Measurements from ENCODE around the gene CNDP2.

CNDP2 gene

GRCh38 chr18:74457725-74458421 lies 38.3 kb upstream of the CNDP2 start:
- H3K4me3 ChIP-seq = no peak overlapping the region

GRCh38 chr18:74459889-74460288 lies 36.3 kb upstream of the CNDP2 start:
- H3K27me3 ChIP-seq (ENCODE audit: low read depth) = 0 out of 2 replicates have a peak, but pooled peaks cover 3% of the 10 kb centered on the region
- in situ Hi-C loops (cut with MboI; ENCODE audit: low sequenced_read_pairs) = no loop called here

More at GRCh38 chr18:74457725-74458421, 38.3 kb upstream of the CNDP2 start:
- H3K4me1 ChIP-seq = no peaks in the 10 kb centered on the region
- H3K9me3 ChIP-seq = no peaks in the 10 kb centered on the region
- in situ Hi-C loops (cut with MboI; ENCODE audit: low sequenced_read_pairs) = no loop called here
- no peaks in the 10 kb centered on the region for H3K36me3 ChIP-seq (replicated peaks)
- DNase-seq (ENCODE audit: low spot score in 2 of 2) = no peak
- 0 out of 2 replicates have a peak, but pooled peaks cover 3% of the 10 kb centered on the region for H3K27me3 ChIP-seq (ENCODE audit: low read depth)

GRCh38 chr18:74460825-74461224 lies 35.3 kb upstream of the CNDP2 start:
- no peak for DNase-seq (ENCODE audit: low spot score in 2 of 2)
- Histone ChIP-seq H3K27me3 (ENCODE audit: low read depth) (0 out of 2 replicates have a peak, but pooled peaks cover 2% of the 10 kb centered on the region), H3K36me3 (replicated peaks) (no peaks in the 10 kb centered on the region), H3K4me3 (no peak overlapping the region), H3K4me1 (no peaks in the 10 kb centered on the region), H3K9me3 (no peaks in the 10 kb centered on the region)
- in situ Hi-C loops (cut with MboI; ENCODE audit: low sequenced_read_pairs) = no loop called here

More at GRCh38 chr18:74459889-74460288, 36.3 kb upstream of the CNDP2 start:
- Histone ChIP-seq H3K36me3 (replicated peaks) (no peaks in the 10 kb centered on the region), H3K9me3 (no peaks in the 10 kb centered on the region), H3K4me1 (no peaks in the 10 kb centered on the region), H3K4me3 (no peak overlapping the region)
- no peak for DNase-seq (ENCODE audit: low spot score in 2 of 2)

DNA sequence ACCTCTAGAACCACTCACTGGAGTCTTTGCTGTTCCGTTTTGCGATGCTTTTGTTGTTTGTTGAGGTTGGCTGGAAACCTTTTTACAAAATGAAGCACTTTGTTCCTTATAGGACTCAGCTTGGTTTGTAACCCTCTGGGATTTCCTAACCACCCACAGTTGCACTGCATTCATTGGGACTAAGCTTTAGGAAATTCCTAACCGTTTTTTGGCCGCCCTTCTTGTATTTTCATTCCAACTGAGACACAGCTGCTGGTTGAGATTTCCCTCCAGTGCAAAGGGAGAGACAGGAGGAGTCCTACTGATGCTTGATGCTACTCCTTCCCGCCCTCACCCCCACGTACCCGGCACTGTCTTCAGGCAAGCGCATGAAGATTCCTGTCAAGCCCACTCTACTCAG lies 32.9 kb upstream of the CNDP2 start:
- no peaks in the 10 kb centered on the region for H3K27me3 ChIP-seq (ENCODE audit: low read depth)
- DNase-seq (ENCODE audit: low spot score in 2 of 2) = no peak
- no peak overlapping the region for H3K4me3 ChIP-seq
- no peaks in the 10 kb centered on the region for H3K4me1 ChIP-seq
- H3K9me3 ChIP-seq = no peaks in the 10 kb centered on the region
- in situ Hi-C loops (cut with MboI; ENCODE audit: low sequenced_read_pairs) = no loop called here
- no peaks in the 10 kb centered on the region for H3K36me3 ChIP-seq (replicated peaks)

- Histone ChIP-seq H3K27me3 (ENCODE audit: low read depth) (no peaks in the 10 kb centered on the region), H3K4me3 (no peak overlapping the region), H3K4me1 (no peaks in the 10 kb centered on the region), H3K36me3 (replicated peaks) (no peaks in the 10 kb centered on the region), H3K9me3 (no peaks in the 10 kb centered on the region)
- in situ Hi-C loops (cut with MboI; ENCODE audit: low sequenced_read_pairs) = no loop called here
- no peak for DNase-seq (ENCODE audit: low spot score in 2 of 2)
Observed at GRCh38 chr18:74463983-74464382, 32.2 kb upstream of the CNDP2 start.

DNA sequence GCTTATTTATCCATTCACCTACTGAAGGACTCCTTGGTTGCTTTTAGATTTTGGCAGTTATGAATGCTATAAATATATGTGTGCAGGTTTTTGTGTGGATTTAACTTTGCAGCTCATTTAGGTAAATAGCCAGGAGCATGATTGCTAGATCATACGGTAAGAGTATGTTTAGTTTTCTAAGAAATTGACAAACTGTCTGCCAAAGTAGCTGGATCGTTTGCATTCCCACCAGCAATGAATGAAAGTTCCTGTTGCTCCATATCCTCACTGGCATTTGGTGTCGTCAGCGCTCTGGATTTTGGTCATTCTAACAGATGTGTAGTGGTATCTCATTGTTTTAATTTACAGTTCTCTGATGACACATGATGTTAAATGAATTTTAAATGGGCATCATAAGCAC lies 30.4 kb upstream of the CNDP2 start:
- in situ Hi-C loops (cut with MboI; ENCODE audit: low sequenced_read_pairs) = no loop called here
- DNase-seq (ENCODE audit: low spot score in 2 of 2) = no peak

GRCh38 chr18:74468547-74469061 lies 27.6 kb upstream of the CNDP2 start:
- Histone ChIP-seq H3K36me3 (replicated peaks) (no peaks in the 10 kb centered on the region), H3K4me3 (no peak overlapping the region), H3K27me3 (ENCODE audit: low read depth) (no peaks in the 10 kb centered on the region), H3K4me1 (no peaks in the 10 kb centered on the region), H3K9me3 (no peaks in the 10 kb centered on the region)
- no peak for DNase-seq (ENCODE audit: low spot score in 2 of 2)
- in situ Hi-C loops (cut with MboI; ENCODE audit: low sequenced_read_pairs) = no loop called here

More for the DNA sequence above, 30.4 kb upstream of the CNDP2 start:
- Histone ChIP-seq H3K4me1 (no peaks in the 10 kb centered on the region), H3K27me3 (ENCODE audit: low read depth) (no peaks in the 10 kb centered on the region), H3K9me3 (no peaks in the 10 kb centered on the region), H3K36me3 (replicated peaks) (no peaks in the 10 kb centered on the region), H3K4me3 (no peak overlapping the region)

GRCh38 chr18:74472312-74472711 lies 23.9 kb upstream of the CNDP2 start:
- H3K36me3 ChIP-seq (replicated peaks) = no peaks in the 10 kb centered on the region
- H3K27me3 ChIP-seq (ENCODE audit: low read depth) = no peaks in the 10 kb centered on the region
- H3K9me3 ChIP-seq = no peaks in the 10 kb centered on the region
- in situ Hi-C loops (cut with MboI; ENCODE audit: low sequenced_read_pairs) = no loop called here
- DNase-seq (ENCODE audit: low spot score in 2 of 2) = no peak
- no peaks in the 10 kb centered on the region for H3K4me1 ChIP-seq
- no peak overlapping the region for H3K4me3 ChIP-seq

GRCh38 chr18:74473976-74474640 lies 22.1 kb upstream of the CNDP2 start:
- Histone ChIP-seq H3K4me1 (no peaks in the 10 kb centered on the region), H3K36me3 (replicated peaks) (no peaks in the 10 kb centered on the region), H3K4me3 (no peak overlapping the region), H3K9me3 (no peaks in the 10 kb centered on the region), H3K27me3 (ENCODE audit: low read depth) (no peaks in the 10 kb centered on the region)
- DNase-seq (ENCODE audit: low spot score in 2 of 2) = no peak
- in situ Hi-C loops (cut with MboI; ENCODE audit: low sequenced_read_pairs) = no loop called here

DNA sequence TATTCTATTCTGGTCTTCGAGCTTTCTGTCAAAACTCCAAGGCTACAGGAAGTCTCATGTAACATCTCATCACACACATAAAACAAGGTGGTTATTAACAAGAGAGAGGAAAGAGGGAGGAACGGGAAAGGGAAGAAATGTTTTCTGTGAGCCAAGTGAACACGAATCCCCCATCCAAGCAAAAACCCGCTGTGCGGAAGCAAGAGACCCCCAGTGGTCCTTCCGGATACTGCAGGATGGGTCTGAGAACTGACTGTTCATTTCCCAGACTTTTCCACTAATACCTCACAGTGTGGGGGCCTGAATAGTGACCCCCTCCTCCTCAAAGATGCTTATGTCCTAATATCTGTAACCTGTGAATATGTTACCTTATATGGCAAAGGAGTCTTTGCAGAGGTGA lies 20.0 kb upstream of the CNDP2 start:
- Histone ChIP-seq H3K4me1 (no peaks in the 10 kb centered on the region), H3K4me3 (no peak overlapping the region)
- in situ Hi-C loops (cut with MboI; ENCODE audit: low sequenced_read_pairs) = loop anchor here (25.0 kb wide), 1 partner anchor 289 kb away; no protein-coding TSS in a partner anchor

GRCh38 chr18:74477771-74478170 lies 18.4 kb upstream of the CNDP2 start:
- in situ Hi-C loops (cut with MboI; ENCODE audit: low sequenced_read_pairs) = loop anchor here (25.0 kb wide), 1 partner anchor 290 kb away; no protein-coding TSS in a partner anchor
- Histone ChIP-seq H3K9me3 (no peaks in the 10 kb centered on the region), H3K4me1 (no peaks in the 10 kb centered on the region), H3K27me3 (ENCODE audit: low read depth) (no peaks in the 10 kb centered on the region), H3K36me3 (replicated peaks) (no peaks in the 10 kb centered on the region), H3K4me3 (no peak overlapping the region)
- no peak for DNase-seq (ENCODE audit: low spot score in 2 of 2)

More for the DNA sequence above, 20.0 kb upstream of the CNDP2 start:
- Histone ChIP-seq H3K27me3 (ENCODE audit: low read depth) (no peaks in the 10 kb centered on the region), H3K9me3 (no peaks in the 10 kb centered on the region), H3K36me3 (replicated peaks) (no peaks in the 10 kb centered on the region)
- peak; percentile 8 to 71 for DNase-seq (ENCODE audit: low spot score in 2 of 2)

DNA sequence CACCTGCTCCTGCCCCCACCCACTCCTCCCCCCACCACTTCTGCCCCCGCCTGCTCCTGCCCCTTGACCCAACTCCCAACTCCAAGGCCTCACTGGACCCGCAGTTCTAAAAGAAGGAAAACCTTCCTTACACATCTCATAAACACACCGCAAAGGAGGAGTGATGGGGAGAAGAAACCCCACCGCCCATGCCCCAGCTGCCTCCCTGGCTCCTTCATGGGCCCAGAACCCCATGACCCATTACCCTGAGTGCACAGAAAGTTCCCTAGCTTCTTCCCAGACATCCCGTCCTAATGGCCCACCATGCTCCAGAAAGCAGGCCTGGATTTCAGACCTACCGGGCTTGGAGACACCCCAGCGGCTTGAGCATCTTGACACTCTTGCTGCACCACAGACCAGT lies 17.8 kb upstream of the CNDP2 start:
- Histone ChIP-seq H3K4me1 (no peaks in the 10 kb centered on the region), H3K9me3 (no peaks in the 10 kb centered on the region), H3K36me3 (replicated peaks) (no peaks in the 10 kb centered on the region), H3K27me3 (ENCODE audit: low read depth) (no peaks in the 10 kb centered on the region), H3K4me3 (no peak overlapping the region)
- DNase-seq (ENCODE audit: low spot score in 2 of 2) = no peak
- in situ Hi-C loops (cut with MboI; ENCODE audit: low sequenced_read_pairs) = loop anchor here (25.0 kb wide), 1 partner anchor 291 kb away; no protein-coding TSS in a partner anchor

- in situ Hi-C loops (cut with MboI; ENCODE audit: low sequenced_read_pairs) = loop anchor here (25.0 kb wide), 1 partner anchor 292 kb away; no protein-coding TSS in a partner anchor
- DNase-seq (ENCODE audit: low spot score in 2 of 2) = no peak
- H3K4me1 ChIP-seq = no peaks in the 10 kb centered on the region
- H3K27me3 ChIP-seq (ENCODE audit: low read depth) = no peaks in the 10 kb centered on the region
- H3K36me3 ChIP-seq (replicated peaks) = no peaks in the 10 kb centered on the region
- no peak overlapping the region for H3K4me3 ChIP-seq
- no peaks in the 10 kb centered on the region for H3K9me3 ChIP-seq
Observed at GRCh38 chr18:74478880-74479279, 17.3 kb upstream of the CNDP2 start.

All from HAP-1 (cell line).